GM10248 (cell line): ENCODE measurements around the gene ARF6.

Experiments
- CTCF ChIA-PET: fragments of 300-600 bp; sonication (Branson Sonifier 250); formaldehyde crosslinking; extraction: SDS; loops from one replicate; lab custom pipeline; 2021; ENCODE audit warnings: antibody characterized with exemption; lab: Yijun Ruan, JAX
- POLR2A ChIA-PET: fragments of 350-650 bp; sonication (Branson Sonifier 250); formaldehyde crosslinking; extraction: SDS; loops from one replicate; lab custom pipeline; 2020; ENCODE audit warnings: antibody characterized with exemption; lab: Yijun Ruan, JAX
- DNase-seq: peaks from one replicate; pipeline ENCODE4 v3.0.0; 2012; ENCODE audit errors: extremely low spot score
- TF ChIP-seq, protein P1 (sequence below): IDR thresholded peaks from 2 replicates; pipeline ENCODE4 v1.5.1; 2012; ENCODE audit warnings: mild to moderate bottlenecking, low read depth; ENCODE audit errors: extremely low read depth, missing control alignments, control extremely low read depth

The ARF6 gene

DNA sequence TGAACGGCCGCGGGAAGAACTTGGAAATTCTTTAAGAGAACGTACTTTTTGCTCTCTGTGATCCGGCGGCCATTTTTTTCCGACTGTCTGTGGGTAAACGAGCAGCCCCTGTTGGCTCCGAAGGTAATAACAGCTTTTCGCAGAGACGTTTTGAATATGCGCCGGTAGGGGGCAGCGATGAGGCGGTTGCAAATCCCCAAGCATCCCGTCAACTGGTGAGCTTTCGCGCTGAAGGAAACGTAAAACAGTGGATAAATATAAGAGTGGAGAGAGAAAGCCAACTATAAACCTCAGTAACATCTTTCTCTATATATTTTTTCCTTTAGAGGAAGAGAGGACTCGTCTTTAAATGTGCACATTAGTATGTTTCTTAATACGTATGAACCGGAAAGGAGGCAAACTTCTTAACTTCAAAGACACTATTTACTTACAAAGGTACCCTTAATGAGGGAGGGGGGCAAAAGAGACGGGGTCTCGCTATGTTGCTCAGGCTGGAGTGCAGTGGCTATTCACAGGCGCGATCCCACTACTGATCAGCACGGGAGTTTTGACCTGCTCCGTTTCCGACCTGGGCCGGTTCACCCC lies 30.7 kb upstream of the ARF6 start:
- TF ChIP-seq, protein P1, sequence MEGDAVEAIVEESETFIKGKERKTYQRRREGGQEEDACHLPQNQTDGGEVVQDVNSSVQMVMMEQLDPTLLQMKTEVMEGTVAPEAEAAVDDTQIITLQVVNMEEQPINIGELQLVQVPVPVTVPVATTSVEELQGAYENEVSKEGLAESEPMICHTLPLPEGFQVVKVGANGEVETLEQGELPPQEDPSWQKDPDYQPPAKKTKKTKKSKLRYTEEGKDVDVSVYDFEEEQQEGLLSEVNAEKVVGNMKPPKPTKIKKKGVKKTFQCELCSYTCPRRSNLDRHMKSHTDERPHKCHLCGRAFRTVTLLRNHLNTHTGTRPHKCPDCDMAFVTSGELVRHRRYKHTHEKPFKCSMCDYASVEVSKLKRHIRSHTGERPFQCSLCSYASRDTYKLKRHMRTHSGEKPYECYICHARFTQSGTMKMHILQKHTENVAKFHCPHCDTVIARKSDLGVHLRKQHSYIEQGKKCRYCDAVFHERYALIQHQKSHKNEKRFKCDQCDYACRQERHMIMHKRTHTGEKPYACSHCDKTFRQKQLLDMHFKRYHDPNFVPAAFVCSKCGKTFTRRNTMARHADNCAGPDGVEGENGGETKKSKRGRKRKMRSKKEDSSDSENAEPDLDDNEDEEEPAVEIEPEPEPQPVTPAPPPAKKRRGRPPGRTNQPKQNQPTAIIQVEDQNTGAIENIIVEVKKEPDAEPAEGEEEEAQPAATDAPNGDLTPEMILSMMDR: peak; percentile 100
- CTCF ChIA-PET: interaction anchor here (0.6 to 12.2 kb wide), 63 partner anchors 8 to 663 kb away, joined by 3 to 226 read pairs (median 5); partner anchors contain the start of genes DMAC2L, DNAAF2, KLHDC2 and L2HGDH
- POLR2A ChIA-PET: interaction anchor here (1.0 to 1.7 kb wide), 5 partner anchors 10 to 264 kb away, joined by 3 to 13 read pairs (median 6); partner anchors contain the start of genes LRR1 and NEMF
- peak; percentile 59 for DNase-seq

DNA sequence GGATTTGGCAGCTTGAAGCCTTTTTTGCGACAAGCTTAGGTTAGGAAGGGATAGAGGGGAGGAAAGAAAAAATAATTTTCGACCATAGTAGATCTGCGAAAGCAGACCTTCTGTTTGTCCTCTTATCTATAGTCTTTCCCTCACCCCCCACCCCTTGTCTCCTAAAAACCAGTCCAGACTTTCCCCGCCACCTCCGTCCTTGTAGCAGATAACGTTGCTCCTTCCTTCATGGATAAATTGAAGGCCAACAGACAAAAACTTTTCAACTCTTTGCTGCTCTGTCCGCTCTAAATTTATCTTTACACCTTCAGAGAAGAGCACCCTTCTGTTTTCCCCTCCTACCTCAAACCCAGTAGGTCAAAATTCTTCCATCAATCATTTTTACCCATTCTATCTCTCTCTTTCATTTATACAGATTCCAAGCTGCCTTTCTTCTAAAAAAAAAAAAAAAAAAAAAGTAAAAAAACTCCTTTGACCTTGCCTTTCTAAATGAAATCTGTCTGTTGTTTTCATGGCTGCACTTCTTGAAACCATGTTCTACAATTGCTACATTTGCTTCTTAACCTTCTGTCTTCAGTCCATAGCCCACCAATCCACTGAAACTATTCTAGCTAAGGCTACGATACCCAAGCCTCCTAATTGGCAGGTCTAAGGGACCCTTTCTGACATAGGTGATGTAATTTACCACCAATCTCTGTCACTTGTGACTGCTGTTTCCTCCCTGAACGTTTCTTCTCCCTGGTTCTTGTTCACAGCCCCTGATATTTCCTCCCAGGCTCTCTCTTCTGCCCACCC lies 29.2 kb upstream of the ARF6 start:
- POLR2A ChIA-PET: interaction anchor here (0.5 to 1.5 kb wide), 6 partner anchors 135 to 785 kb away, joined by 3 to 10 read pairs (median 4); partner anchors contain the start of gene LRR1
- CTCF ChIA-PET: interaction anchor here (0.7 to 12.2 kb wide), 25 partner anchors 12 to 253 kb away, joined by 3 to 226 read pairs (median 8); partner anchors contain the start of genes ARF6, KLHDC2, MGAT2 and NEMF
- DNase-seq: peak; percentile 28

DNA sequence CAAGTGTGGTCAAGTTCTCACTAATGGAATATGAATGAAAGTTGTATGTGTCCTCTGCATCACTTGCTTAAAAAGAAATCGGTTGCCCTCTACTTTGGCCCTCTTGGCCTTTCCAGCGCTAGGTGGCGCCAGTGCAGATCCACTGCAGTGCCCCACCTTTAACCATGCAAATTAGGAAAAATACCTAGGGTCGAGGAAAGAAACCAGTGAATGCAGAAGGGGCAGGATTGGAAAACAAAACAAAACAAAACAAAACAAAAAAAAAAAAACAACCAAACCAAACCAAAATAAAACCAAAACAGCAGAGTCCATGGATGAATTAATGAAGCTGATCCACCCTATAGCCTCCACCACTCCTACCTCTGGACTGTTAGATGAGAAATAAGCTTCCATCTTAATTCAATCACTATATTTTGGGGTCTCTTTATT lies 27.4 kb upstream of the ARF6 start:
- no peak for DNase-seq
- ChIA-PET CTCF (interaction anchor here (0.6 to 12.2 kb wide), 38 partner anchors 11 to 453 kb away, joined by 3 to 226 read pairs (median 4); partner anchors contain the start of genes ARF6 and NEMF), POLR2A (interaction anchor here (0.5 kb wide), 1 partner anchor 239 kb away, joined by 5 read pairs; no protein-coding TSS in a partner anchor)
- TF ChIP-seq, protein P1: peak; percentile 95

More for the DNA sequence above, 29.2 kb upstream of the ARF6 start:
- TF ChIP-seq, protein P1: no peak

DNA sequence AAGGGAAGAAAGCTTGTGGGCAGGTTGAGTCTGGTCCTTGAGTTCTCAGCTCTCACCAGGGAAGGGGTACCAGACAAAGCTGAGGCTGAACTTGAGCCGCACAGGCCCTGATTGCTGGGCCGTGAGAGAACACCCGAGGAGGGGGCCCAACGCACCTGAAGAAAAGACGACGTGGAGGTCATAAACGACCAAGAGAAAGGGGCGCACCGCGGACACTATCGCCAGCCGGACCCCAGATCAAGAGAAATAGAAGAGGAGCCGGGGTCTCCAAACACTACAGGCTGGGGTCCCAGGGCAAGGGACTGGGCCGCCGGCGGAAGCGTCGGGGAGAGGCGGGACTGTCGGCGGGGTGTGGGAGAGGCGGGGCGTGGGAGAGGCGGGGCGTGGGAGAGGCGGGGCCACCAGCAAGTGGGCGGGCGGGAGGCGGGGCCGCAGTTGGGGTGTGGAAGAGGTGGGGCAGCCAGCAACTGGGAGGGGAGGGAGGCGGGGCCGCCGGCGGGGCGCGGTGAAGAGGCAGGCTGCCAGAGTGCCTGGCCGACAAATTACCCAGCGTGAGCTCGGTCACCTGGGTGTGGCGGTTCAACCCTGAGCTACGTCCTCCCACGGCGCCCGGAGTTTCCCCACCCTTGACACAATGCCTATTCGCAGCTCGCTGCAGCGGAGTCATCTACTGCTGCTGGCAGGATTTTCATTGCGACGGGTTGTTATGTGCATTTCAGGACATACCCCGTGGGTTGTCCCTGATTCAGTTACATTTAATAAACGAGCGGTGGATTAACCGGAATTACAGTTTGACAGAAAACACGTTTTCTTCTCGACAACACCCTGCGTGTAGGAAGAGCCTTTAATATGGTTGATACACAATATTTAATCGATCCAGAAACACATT lies 24.8 kb upstream of the ARF6 start:
- TF ChIP-seq, protein P1: no peak
- POLR2A ChIA-PET: interaction anchor here (0.6 to 1.5 kb wide), 6 partner anchors 15 to 248 kb away, joined by 3 to 10 read pairs (median 4); partner anchors contain the start of genes MGAT2, NEMF, RPL36AL and VCPKMT
- CTCF ChIA-PET: interaction anchor here (0.9 to 12.2 kb wide), 11 partner anchors 12 to 245 kb away, joined by 3 to 226 read pairs (median 3); partner anchors contain the start of gene NEMF
- peak; percentile 95 for DNase-seq

DNA sequence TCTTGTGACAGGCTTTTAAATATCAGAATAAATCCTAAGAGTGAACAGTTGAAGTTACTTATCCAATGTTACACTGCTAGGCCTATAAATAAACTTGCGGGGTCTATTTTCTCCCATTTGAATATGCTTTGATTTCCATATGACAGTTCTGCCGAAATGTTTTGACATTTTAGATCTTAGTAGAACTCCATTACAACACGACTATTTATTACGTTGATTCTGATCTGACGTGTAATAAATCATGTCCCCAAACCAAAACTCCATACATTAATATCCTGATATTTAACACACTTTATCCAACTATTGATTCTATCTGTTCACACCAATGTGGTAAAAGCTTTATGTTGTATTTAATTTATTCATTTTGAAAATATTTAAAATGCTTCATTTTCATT lies 24.2 kb upstream of the ARF6 start:
- DNase-seq: no peak
- TF ChIP-seq, protein P1: no peak
- ChIA-PET CTCF (interaction anchor here (0.9 to 12.2 kb wide), 8 partner anchors 12 to 235 kb away, joined by 3 to 226 read pairs (median 3); partner anchors contain the start of gene NEMF), POLR2A (interaction anchor here (0.9 to 1.5 kb wide), 4 partner anchors 16 to 249 kb away, joined by 3 to 4 read pairs (median 3); partner anchors contain the start of genes MGAT2, NEMF and RPL36AL)
